Activated B cell treated with CpG ODN at 0.5 μM for 24 hours (primary cell): ENCODE results near the gene PTPRD. TPM values are rescaled to one million over a fixed set of nuclear protein-coding genes. Genes with fewer than 3 reads are reported as not detected.

Experiments used
- ATAC-seq: fragments of 200-7000 bp; cut with Tn5 transposase; one replicate; pipeline ENCODE4 v1.10.0; 2021; ENCODE audit warnings: low read depth, mild to moderate bottlenecking, moderate library complexity
- CTCF ChIA-PET: fragments of 350-600 bp; sonication (Branson Sonifier 250); formaldehyde crosslinking; loops from one replicate; lab custom pipeline; 2021; ENCODE audit warnings: antibody characterized with exemption; lab: Charles Lee
- POLR2A ChIA-PET: fragments of 350-600 bp; sonication (Branson Sonifier 250); formaldehyde crosslinking; loops from one replicate; lab custom pipeline; 2021; ENCODE audit warnings: antibody characterized with exemption; lab: Charles Lee
- DNase-seq: peaks from one replicate; pipeline ENCODE4 v3.0.0; 2022
- H3K27ac Mint-ChIP-seq: one replicate; pipeline ENCODE4 v1.8.0; 2020; ENCODE audit warnings: mixed read lengths
- H3K27me3 Mint-ChIP-seq: one replicate; pipeline ENCODE4 v1.8.0; 2021; ENCODE audit warnings: mixed read lengths
- H3K36me3 Mint-ChIP-seq: one replicate; pipeline ENCODE4 v1.8.0; 2021; ENCODE audit warnings: low read depth, mixed read lengths
- H3K4me1 Mint-ChIP-seq: one replicate; pipeline ENCODE4 v1.8.0; 2021; ENCODE audit warnings: mixed read lengths
- H3K4me3 Mint-ChIP-seq: one replicate; pipeline ENCODE4 v1.8.0; 2020; ENCODE audit warnings: mild to moderate bottlenecking, mixed read lengths
- H3K9me3 Mint-ChIP-seq: one replicate; pipeline ENCODE4 v1.8.0; 2020; ENCODE audit warnings: mixed read lengths
- CTCF ChIP-seq: fragments of 200-600 bp; IDR thresholded peaks from one replicate; pipeline ENCODE4 v1.8.0; 2022; ENCODE audit warnings: antibody characterized with exemption, mild to moderate bottlenecking
- intact Hi-C: fragments of 100-400 bp; cut with micrococcal nuclease; formaldehyde crosslinking; loops from one replicate; pipeline ENCODE4 v1.15.1; 2024
- total RNA-seq: library from RNA; stranded (reverse); gene quantifications from 2 replicates; pipeline ENCODE4 v1.2.3, GENCODE V29; 2022

PTPRD gene
- total RNA-seq, 1 donor from 2014 or later: 0.04 TPM

- no peaks in the 10 kb centered on the region for H3K27me3 Mint-ChIP-seq
- peaks cover 3% of the 10 kb centered on the region for H3K9me3 Mint-ChIP-seq
- TF ChIP-seq CTCF: no peak
- H3K27ac Mint-ChIP-seq: no peak overlapping the region
- H3K36me3 Mint-ChIP-seq: no peaks in the 10 kb centered on the region
- POLR2A ChIA-PET: no interaction called here
- no peak for ATAC-seq
- DNase-seq: no peak
- intact Hi-C loops: no loop called here
- no peak overlapping the region for H3K4me3 Mint-ChIP-seq
- CTCF ChIA-PET: no interaction called here
- no peaks in the 10 kb centered on the region for H3K4me1 Mint-ChIP-seq
Measured at GRCh38 chr9:10411272-10411671, 201.5 kb downstream of the PTPRD start.

GRCh38 chr9:10403283-10403682, 209.5 kb downstream of the PTPRD start:
- ATAC-seq (no peak), DNase-seq (no peak)
- H3K4me3 Mint-ChIP-seq: no peak overlapping the region
- H3K36me3 Mint-ChIP-seq: no peaks in the 10 kb centered on the region
- no peaks in the 10 kb centered on the region for H3K9me3 Mint-ChIP-seq
- TF ChIP-seq CTCF: no peak
- no peaks in the 10 kb centered on the region for H3K27me3 Mint-ChIP-seq
- H3K4me1 Mint-ChIP-seq: no peaks in the 10 kb centered on the region
- POLR2A ChIA-PET: no interaction called here
- H3K27ac Mint-ChIP-seq: no peak overlapping the region
- CTCF ChIA-PET: no interaction called here
- intact Hi-C loops: no loop called here

GRCh38 chr9:10396615-10397014, 216.2 kb downstream of the PTPRD start:
- H3K4me1 Mint-ChIP-seq: no peaks in the 10 kb centered on the region
- no peaks in the 10 kb centered on the region for H3K36me3 Mint-ChIP-seq
- ATAC-seq: no peak
- ChIA-PET POLR2A (no interaction called here), CTCF (no interaction called here)
- H3K4me3 Mint-ChIP-seq: no peak overlapping the region
- no peaks in the 10 kb centered on the region for H3K27me3 Mint-ChIP-seq
- intact Hi-C loops: no loop called here
- no peak overlapping the region for H3K27ac Mint-ChIP-seq
- no peaks in the 10 kb centered on the region for H3K9me3 Mint-ChIP-seq
- DNase-seq: no peak
- no peak for TF ChIP-seq CTCF

GRCh38 chr9:10387282-10387681, 225.5 kb downstream of the PTPRD start:
- ATAC-seq (no peak), DNase-seq (no peak)
- Mint-ChIP-seq H3K4me1 (no peaks in the 10 kb centered on the region), H3K27ac (no peak overlapping the region), H3K9me3 (no peaks in the 10 kb centered on the region), H3K27me3 (no peaks in the 10 kb centered on the region), H3K4me3 (no peak overlapping the region), H3K36me3 (no peaks in the 10 kb centered on the region)
- TF ChIP-seq CTCF: no peak
- CTCF ChIA-PET: no interaction called here
- POLR2A ChIA-PET: no interaction called here
- intact Hi-C loops: no loop called here

- POLR2A ChIA-PET: no interaction called here
- no peak for ATAC-seq
- Mint-ChIP-seq H3K27me3 (no peaks in the 10 kb centered on the region), H3K9me3 (no peaks in the 10 kb centered on the region), H3K27ac (no peak overlapping the region), H3K4me3 (no peak overlapping the region), H3K36me3 (no peaks in the 10 kb centered on the region), H3K4me1 (no peaks in the 10 kb centered on the region)
- intact Hi-C loops: loop anchor here (5.0 kb wide), 1 partner anchor 60 kb away; no protein-coding TSS in a partner anchor
- no peak for TF ChIP-seq CTCF
- CTCF ChIA-PET: no interaction called here
- no peak for DNase-seq
Measured at GRCh38 chr9:10371824-10372223, 241.0 kb downstream of the PTPRD start.
